Omental fat pad (tissue), 4 donors: Measurements from ENCODE around the gene DLK2. TPM values are rescaled to one million over a fixed set of nuclear protein-coding genes. Genes with fewer than 3 reads are reported as not detected.
"Not testable (repeated sequence)": the region's sequence is repeated elsewhere in the genome, so short reads cannot be mapped to it uniquely, and the experiment has no call there.

ENCODE experiments used
- ATAC-seq: fragments of 150-250 bp; one replicate; pipeline ENCODE4 v1.9.1; 2016; ENCODE audit warnings: mild to moderate bottlenecking, moderate library complexity; ENCODE audit not compliant: low FRiP score
- DNase-seq: peaks from one replicate; pipeline ENCODE4 v3.0.0-alpha.2; 2019; ENCODE audit warnings: low spot score
- CTCF ChIP-seq, 3 donors: fragments of 450-650 bp; IDR thresholded peaks; one replicate each; pipeline ENCODE4 v1.5.1; 2016 to 2017; ENCODE audit warnings: antibody characterized with exemption in 3 of 3, mild to moderate bottlenecking in 3 of 3, moderate library complexity in 2 of 3
- total RNA-seq, 4 donors: library from RNA; depleted of rRNA; stranded (reverse); fragments of >200 nt; gene quantifications; one replicate each; pipeline ENCODE4 v1.1.0, GENCODE V29; 2016

Gene DLK2
- 1 to 10 TPM in 3 of 4 donors, not detected in 1; 1.1 to 1.5 (median 1.2) TPM for total RNA-seq

- peak; percentile 43 for ATAC-seq
Measured at GRCh38 chr6:43455531-43456428, at the start of gene DLK2. DLK2 (minus strand) TSS chr6:43455548; CDS start chr6:43454825, 723 bp downstream.

GRCh38 chr6:43503443-43503842, 48.1 kb upstream of the DLK2 start:
- ATAC-seq (no peak), DNase-seq (no peak)
- no peak for TF ChIP-seq CTCF (IDR thresholded peaks at IDR 0.05)

More at GRCh38 chr6:43455531-43456428, at the start of gene DLK2:
- TF ChIP-seq CTCF (IDR thresholded peaks at IDR 0.05), result no peak
- DNase-seq, result no peak

GRCh38 chr6:43502666-43503065, 47.3 kb upstream of the DLK2 start:
- ATAC-seq (no peak), DNase-seq (no peak)
- TF ChIP-seq CTCF (IDR thresholded peaks at IDR 0.05), result no peak

GRCh38 chr6:43500921-43501320, 45.6 kb upstream of the DLK2 start:
- DNase-seq (no peak), ATAC-seq (no peak)
- no peak for TF ChIP-seq CTCF (IDR thresholded peaks at IDR 0.05)

- TF ChIP-seq CTCF (IDR thresholded peaks at IDR 0.05), result no peak
- no peak for ATAC-seq
- DNase-seq, result no peak
Measured at GRCh38 chr6:43499028-43499815, 43.9 kb upstream of the DLK2 start.

GRCh38 chr6:43498291-43498690, 42.9 kb upstream of the DLK2 start:
- ATAC-seq, DNase-seq: not testable (repeated sequence)

GRCh38 chr6:43497689-43498088, 42.3 kb upstream of the DLK2 start:
- no peak for ATAC-seq
- no peak for TF ChIP-seq CTCF (IDR thresholded peaks at IDR 0.05)
- DNase-seq, result no peak
